Left ventricle myocardium superior (tissue), 1 donor: ENCODE measurements around the gene IGF2R. TPM values are rescaled to one million over a fixed set of nuclear protein-coding genes. Genes with fewer than 3 reads are reported as not detected.
"Not testable (repeated sequence)": the region's sequence is repeated elsewhere in the genome, so short reads cannot be mapped to it uniquely, and the experiment has no call there.

Experiments
- ATAC-seq: fragments of 200-7000 bp; cut with Tn5 transposase; one replicate; pipeline ENCODE4 v1.9.1; 2020; ENCODE audit warnings: mild to moderate bottlenecking, moderate library complexity
- DNase-seq: peaks from one replicate; pipeline ENCODE4 v3.0.0-alpha.2; 2020
- intact Hi-C: fragments of 100-400 bp; cut with micrococcal nuclease; formaldehyde crosslinking; loops from one replicate; pipeline ENCODE4 v1.11.0; 2022
- total RNA-seq: library from RNA; stranded (reverse); fragmentation: NEBNext Ultra II Directional; extraction: Animal tissue kit (Norgen Biotek cat#: 25700); gene quantifications from one replicate; pipeline ENCODE4 v1.2.1, GENCODE V29; 2021
- donor health status: DM: no; HTN: yes; CAD: no; lungs with severe emphysema.

IGF2R gene
- total RNA-seq, 1 donor from 2014 or later, result 68.4 TPM

DNA sequence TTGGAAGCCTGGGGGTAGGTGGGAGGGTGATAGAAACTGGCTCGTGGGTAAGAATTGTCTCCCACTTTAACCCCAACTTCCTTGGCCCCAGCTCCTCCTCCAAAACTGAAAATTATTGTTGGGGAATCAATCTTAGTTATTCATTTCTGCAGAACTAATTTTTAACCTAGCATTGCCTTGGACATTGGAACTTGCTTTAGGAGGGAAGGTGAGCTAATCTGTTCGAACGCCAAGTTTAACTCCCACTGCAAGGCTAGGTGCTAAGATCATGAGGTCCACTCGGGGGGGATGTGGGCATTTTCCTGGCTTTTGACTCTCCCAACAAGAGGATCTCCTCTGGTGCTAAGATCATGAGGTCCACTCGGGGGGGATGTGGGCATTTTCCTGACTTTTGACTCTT lies 156.2 kb downstream of the IGF2R start:
- ATAC-seq, DNase-seq, intact Hi-C loops: not testable (repeated sequence)

DNA sequence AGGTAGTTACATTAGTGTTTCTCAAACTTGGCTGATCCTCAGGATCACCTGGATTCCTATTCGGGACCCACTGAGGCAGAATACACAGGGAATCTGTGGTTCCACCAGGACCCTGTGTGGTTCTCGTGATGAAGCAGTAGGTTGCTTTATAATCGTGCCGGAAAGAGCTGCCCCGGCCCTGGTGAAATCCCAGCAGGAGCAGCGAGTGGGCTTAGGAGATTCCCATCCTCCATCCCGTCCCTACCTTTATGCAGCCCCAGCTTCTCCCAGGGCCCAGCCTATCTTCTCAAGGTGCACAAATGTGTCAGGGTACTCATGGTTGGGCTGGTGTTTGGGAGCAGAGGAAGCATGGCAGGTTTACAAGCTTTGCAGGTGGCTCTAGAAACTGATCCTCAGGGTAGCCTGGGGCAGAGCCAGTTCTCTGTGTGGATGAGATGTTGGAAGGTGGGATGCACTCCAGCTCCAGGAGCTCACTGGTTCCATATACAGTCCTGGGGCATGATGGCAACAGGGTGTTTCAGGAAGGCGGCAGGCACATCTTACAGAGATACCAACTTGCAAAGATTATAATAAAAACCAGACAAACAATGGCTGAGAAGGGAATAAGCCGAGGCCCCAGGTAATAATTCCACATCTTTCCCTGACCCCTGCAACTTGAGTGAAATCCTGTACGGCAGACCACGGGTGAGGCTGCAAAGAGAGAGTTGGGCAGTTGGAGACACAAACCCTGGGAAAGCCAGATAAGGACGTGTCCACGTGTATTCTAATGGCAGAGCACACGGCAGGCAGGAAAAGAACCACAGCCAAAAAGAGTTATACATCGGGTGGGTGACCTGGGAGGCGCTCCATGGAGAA lies 158.6 kb downstream of the IGF2R start:
- intact Hi-C loops, result no loop called here
- no peak for DNase-seq
- no peak for ATAC-seq

DNA sequence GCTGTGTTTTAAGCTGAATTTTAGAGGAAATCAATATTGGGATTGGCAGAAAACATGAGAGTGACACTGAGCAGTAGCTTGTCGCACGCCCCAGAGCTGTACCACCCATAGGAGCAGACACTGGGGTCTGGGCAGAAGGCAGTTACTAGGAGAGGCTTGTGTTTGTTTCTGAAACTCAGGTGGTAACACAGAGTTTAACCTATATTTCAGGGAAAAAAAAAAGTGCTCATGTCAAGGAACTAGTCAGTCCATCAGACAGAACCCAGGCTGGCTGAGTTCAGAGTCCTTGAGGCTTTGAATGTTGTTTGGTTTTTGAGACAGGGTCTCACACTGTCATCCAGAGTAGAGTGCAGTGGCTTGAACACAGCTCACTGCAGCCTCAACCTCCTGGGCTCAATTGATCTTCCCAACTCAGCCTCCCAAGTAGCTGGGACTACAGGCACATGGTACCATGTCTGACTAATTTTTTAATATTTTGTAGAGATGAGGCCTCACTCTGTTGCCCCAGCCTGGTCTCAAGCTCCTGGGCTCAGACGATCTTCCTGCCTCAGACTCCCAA lies 159.3 kb downstream of the IGF2R start:
- DNase-seq (no peak), ATAC-seq (no peak)
- intact Hi-C loops, result no loop called here

DNA sequence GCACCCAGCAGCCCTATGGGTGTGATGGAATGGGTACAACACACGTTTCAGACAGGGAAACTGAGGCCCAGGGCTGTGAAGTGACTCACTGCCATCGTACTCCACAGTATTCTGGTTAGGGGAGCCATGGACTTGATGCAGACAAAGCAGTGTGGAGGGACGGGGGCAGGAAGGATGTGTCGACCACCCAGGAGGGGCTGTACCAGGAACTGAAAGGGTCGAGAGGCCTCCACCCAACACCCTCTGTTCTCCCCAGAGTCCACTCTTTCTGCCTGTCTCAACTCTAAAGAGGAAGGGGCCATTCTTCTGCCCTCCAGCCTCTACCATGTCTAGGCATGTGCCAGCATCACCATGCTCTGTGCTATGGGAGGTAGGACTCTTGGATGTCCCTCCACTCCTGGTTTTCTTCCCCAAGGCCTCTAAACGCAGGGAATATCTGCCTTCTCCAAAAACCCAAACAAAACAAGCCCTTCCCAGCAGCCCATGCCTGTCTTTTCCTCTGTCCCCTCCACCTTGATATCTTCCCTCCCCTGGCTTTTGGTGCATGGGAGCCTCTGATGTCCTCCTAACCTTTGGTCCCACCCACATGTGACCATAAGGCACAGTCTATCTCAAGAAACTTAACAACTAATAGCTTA lies 160.1 kb downstream of the IGF2R start:
- ATAC-seq (no peak), DNase-seq (no peak)
- intact Hi-C loops, result no loop called here

DNA sequence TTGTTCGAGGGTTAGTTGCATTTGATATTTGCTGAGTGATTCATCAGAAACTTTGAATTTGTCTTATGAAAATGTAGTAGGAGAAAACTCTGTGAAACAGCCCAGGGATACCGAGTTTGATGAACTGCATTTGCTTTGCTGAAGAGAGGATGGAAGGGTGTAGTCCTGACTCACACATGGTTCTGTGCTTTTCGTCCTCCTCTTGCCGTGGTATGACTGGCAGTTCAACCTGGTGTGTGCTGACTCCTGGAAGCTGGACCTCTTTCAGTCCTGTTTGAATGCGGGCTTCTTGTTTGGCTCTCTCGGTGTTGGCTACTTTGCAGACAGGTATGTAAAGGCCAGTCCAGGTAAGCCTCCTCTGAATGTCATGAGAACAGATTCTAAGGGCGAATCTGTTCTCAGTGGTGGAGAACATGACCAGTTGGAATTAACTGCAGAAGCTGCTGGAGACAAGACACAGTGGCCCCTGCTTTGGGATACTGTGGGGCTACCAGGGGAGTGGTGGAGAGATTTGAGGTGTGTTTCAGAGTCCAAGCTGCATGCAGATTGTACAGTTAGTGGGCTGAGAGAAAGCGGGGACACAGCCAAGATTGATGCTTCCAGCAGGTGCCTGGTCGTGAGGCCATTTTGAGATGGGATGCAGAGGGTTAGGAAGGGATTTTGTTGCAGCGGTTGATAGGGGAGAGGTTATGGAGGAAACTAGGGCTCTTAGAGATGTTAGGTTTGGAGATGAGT lies 161.2 kb downstream of the IGF2R start:
- no peak for DNase-seq
- ATAC-seq, result no peak
- intact Hi-C loops, result no loop called here

DNA sequence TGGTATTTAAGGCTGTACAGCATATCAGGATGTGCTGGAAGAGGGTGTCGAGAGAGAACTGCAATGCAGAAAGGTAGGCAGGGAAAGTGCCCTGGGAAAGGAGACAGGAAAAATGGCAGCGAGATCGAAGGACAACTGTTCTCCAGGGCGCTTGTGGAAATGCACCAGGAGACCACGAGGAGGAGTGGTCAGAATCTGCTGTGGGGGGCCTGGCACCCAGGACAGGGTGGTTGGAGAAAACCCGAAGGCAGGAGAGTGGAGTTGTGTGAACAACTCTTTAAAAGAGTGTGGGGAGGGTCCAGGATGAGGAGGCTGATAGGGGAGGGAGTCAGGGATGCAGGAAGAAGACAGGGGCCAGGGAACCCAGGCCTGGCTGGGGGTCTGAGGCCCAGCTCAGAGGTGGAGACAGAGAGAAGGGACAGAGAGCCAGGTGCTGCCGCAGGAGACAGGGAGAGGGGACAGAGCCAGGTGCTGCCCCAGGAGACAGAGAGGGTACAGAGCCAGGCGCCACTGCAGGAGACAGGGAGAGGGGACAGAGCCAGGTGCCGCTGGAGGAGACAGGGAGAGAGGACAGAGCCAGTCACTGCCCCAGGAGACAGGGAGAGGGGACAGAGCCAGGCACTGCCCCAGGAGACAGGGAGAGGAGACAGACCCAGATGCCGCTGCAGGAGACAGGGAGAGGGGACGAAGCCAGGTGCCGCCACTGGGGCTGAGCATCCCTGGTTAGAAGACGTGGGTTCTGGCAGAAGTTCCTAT lies 162.0 kb downstream of the IGF2R start:
- no peak for ATAC-seq
- DNase-seq, result no peak
- intact Hi-C loops, result no loop called here

DNA sequence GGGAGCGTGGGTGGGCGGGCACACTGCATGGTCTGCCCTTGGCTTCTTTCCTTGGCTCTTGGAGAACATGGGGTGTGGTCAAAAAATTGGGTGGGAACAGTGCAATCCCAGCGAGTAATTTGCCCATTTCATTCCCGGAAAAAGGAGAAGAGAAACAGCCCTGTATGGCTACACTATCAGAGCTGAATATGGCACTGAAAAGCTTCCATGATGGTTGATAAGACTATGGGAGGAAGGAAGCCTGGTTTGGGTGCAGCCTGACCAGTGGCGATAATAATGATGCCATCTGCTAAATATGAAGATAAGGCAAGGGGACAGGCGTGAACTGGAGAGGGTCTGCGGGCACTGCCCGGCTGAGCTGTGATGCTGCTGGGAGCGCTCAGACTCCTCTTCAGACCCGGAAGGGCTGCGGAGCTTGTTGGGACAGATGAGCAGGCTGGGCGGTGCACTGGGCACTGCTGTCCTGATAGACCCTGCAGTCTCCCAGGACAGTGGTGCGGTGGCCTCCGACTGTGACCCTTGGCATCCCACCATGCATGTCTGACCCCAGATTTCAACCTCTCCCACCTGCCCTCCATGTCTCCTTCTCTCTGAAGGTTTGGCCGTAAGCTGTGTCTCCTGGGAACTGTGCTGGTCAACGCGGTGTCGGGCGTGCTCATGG lies 162.9 kb downstream of the IGF2R start:
- DNase-seq (no peak), ATAC-seq (no peak)
- intact Hi-C loops, result no loop called here

DNA sequence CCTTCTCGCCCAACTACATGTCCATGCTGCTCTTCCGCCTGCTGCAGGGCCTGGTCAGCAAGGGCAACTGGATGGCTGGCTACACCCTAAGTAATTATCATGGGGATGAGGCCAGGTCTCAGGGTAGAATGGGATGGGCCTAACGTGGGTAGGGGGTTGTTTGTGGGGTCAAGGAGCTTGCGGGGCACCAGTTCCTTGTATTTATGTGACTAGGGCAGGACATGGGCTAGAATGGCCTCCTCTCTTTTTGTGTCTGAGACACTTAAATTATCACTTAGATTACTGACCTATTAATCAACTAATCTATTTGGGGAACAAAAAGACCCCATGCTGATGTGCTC lies 163.4 kb downstream of the IGF2R start:
- intact Hi-C loops, result no loop called here
- no peak for DNase-seq
- no peak for ATAC-seq

DNA sequence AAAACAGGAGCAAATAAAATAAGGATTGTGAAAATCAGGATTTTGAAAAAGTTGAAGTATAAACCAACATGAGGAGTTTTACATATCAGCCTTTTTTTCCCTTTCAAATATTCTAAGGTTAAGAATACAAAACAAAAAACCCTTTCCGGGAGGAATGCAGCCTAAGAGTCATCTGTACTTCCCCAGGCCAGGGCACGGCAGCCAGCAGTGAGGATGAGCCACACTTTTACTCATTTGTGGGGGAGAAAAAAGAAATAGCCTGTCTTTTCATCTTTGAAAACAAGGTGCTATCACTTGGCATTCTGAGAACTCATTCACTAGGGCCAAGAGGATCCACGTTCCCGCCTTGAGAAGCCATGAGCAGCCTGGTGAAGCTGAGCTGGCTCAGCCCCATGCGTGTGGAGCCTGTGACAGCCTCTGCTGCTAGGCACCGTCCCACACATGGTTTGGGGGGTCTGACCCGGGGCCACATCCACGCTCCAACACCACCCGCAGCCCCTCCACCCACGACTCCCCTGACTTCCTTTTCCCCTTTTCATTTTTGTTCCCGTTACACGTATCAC lies 164.0 kb downstream of the IGF2R start:
- no peak for ATAC-seq
- intact Hi-C loops, result no loop called here
- no peak for DNase-seq

DNA sequence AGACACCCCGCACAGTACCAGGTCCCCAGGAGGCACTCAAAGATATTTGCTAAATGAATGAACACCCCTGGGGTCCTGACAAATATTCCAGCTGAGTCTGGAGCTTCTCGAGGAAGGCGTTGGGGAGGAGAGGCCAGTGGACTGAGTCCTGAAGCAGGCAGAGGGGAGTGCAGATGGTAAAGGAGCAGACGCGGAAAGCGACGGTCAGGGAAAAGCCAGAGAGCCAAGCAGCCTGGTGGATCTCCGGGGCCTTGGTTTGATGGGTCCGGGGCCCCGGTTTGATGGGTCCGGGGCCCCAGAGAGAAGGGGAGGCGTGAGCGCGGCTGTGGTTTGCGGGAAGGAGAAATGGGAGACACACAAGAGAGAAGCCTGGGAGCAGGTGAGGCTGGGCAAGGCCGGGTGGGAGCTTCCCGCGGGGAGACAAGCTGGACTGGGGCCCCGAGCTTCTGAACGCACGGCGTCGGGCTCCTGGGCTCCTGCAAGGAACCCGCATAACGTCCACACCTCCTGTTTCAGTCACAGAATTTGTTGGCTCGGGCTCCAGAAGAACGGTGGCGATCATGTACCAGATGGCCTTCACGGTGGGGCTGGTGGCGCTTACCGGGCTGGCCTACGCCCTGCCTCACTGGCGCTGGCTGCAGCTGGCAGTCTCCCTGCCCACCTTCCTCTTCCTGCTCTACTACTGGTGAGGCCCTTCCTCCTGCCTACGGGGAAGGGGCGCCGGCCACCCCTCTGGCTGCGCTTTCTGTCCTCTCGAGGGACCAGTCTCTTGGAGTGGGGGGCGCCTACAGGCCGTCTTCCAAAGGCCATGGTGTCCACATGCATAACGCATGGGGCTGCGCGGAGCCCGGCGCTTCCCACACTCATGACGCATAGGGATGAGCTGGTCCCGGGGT lies 164.8 kb downstream of the IGF2R start:
- DNase-seq, result no peak
- ATAC-seq, result no peak
- intact Hi-C loops, result no loop called here

DNA sequence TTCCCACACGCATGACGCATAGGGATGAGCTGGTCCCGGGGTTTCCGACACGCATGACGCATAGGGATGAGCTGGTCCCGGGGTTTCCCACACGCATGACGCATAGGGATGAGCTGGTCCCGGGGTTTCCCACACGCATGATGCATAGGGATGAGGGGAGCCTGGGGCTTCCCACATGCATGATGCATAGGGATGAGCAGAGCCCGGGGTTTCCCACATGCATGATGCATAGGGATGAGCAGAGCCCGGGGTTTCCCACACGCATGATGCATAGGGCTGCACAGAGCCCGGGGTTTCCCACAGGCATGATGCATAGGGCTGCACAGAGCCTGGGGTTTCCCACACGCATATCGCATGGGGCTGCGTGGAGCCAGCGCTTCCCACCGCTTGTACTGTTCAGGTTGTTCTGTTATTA lies 165.5 kb downstream of the IGF2R start:
- intact Hi-C loops, ATAC-seq, DNase-seq: not testable (repeated sequence)

DNA sequence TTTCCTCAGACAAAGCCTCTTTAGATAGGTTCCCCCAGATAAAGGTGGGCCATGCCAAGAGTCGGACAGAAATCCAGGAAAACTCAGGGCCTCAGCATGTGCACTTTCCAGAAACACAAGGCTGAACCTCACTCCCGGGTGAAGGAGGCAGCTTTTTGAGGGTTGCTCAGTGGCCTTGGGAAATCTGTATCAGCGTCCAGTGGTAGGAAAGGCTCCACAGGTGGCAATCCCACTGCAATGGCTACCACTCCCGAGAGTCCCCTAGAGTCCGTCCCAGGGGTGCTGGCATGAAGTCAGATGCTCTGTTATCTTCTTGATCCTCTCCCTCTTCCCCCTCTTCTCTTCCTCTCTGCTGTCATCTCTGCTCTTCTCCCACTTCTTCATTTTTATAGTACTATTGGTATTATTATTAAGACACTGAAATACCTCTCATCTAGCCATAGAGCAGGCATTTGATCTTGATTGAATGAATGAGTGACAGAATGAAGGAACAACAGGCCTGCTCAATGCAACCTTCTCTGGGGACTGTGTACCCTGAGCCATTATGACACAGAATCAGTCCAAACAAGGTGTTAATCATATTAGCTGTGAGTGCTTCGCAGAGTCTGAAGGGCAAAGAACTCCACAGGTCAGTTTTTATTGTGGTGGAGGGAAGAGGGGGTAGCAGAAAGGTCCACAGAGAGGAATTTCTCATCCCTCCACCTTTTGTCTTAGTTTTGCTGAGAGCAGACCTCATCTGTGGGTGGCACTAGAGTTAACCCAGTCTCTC lies 166.1 kb downstream of the IGF2R start:
- ATAC-seq (no peak), DNase-seq (no peak)
- intact Hi-C loops, result loop anchor here (5.0 kb wide), 1 partner anchor 322 kb away; no protein-coding TSS in a partner anchor

DNA sequence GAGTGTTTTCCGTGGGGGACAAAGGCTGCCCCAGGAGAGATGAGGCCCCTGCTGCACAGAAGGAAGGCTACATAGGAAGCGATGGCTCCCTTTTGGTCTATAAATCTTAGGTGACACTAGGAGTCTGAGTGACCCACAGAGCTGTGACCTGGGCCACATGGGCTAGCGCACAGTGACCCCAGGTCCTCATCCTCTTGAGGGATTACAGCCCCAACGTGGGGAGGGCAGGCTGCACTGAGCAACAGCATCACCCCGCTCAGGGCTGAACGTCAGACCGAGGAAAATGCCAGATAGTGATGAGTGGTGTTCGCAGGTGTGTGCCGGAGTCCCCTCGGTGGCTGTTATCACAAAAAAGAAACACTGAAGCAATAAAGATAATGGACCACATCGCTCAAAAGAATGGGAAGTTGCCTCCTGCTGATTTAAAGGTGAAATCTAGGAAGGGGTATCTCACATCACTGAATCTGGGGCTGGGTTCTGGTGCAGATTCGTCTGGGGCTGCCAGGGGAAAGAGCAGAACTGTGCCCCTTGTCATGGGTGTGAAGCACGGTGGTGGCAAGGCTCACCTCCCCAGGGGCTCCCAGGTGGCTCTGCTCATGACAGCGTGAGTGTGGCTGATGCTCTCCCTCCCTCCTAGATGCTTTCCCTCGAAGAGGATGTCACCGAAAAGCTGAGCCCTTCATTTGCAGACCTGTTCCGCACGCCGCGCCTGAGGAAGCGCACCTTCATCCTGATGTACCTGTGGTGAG lies 167.2 kb downstream of the IGF2R start:
- intact Hi-C loops, result loop anchor here (5.0 kb wide), 1 partner anchor 321 kb away; no protein-coding TSS in a partner anchor
- no peak for DNase-seq
- no peak for ATAC-seq

DNA sequence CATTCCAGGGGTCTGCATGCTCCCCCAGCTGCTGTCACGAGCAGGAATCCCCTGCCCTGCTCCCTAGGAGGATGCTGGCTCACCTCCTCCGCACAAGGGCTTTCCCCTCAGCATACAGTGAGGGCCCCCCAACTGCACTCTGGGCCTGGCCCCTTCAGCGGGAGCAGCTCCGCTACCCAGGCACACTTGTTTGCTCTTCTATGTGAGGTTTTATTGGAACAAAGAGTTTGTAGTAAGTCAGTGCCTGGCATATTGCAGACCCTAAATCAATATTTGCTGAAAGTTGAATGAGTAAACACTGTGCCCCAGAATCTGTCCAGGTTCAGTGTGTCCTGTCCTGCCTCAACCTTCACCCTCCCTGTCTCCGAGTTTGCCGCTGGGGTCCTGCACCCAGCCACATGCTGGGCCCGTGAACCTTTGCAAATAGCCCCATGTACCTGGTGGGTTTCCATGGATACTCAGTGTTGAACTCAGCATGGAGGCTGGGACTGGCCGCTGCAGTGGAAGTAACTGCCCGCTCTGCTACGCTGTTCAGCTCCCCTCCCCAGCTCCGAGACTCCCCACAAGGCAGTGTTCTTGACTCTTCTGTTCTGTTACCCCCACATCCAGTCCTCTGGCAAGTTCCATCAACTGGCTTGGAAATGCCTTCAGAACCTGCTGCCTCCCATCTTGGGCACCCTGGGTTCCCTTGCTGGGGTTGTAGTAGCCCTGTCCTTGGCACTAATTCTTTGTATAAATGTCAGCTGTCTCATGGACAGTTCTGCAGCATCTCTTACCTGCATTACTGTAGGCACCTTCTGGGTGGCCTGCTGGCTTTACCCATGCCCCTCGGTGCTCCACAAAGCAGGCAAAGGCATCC lies 168.5 kb downstream of the IGF2R start:
- DNase-seq, result no peak
- no peak for ATAC-seq
- intact Hi-C loops, result loop anchor here (5.0 kb wide), 1 partner anchor 320 kb away; no protein-coding TSS in a partner anchor
